Measurements from ENCODE around the gene GRID1.

DNA sequence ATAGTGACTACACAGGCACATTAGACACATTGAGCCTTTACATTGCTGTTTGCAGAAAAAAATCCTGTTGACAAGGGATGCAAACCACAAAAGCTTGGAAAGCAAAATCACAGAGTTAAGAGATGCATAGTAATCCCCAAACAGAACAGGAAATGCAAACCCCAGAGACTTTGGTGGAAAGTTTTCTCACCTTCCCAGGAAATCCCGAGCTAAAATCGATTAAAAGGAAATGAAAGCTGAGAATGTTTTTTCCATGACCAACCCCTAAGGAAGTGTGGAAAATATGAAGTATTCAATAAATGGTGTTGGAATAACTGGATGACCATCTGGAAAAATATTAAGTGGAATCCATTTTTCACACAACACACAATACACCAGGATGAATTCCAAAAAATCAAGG, 598.7 kb downstream of the GRID1 start:
- TF ChIP-seq, protein P1, sequence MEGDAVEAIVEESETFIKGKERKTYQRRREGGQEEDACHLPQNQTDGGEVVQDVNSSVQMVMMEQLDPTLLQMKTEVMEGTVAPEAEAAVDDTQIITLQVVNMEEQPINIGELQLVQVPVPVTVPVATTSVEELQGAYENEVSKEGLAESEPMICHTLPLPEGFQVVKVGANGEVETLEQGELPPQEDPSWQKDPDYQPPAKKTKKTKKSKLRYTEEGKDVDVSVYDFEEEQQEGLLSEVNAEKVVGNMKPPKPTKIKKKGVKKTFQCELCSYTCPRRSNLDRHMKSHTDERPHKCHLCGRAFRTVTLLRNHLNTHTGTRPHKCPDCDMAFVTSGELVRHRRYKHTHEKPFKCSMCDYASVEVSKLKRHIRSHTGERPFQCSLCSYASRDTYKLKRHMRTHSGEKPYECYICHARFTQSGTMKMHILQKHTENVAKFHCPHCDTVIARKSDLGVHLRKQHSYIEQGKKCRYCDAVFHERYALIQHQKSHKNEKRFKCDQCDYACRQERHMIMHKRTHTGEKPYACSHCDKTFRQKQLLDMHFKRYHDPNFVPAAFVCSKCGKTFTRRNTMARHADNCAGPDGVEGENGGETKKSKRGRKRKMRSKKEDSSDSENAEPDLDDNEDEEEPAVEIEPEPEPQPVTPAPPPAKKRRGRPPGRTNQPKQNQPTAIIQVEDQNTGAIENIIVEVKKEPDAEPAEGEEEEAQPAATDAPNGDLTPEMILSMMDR (conservative IDR thresholded peaks at IDR 0.05): no peak
- no peak for TF ChIP-seq EZH2 (IDR thresholded peaks at IDR 0.05; ENCODE audit: low read depth)
